Stimulated activated CD8-positive, alpha-beta memory T cell treated with anti-CD3 and anti-CD28 coated beads, Interleukin-2, amount 100 ng/mL, for 48 hours (primary cell): ENCODE data around the gene TMEM242.
A peak's percentile ranks its signal among the peaks of the same experiment; 100 is the strongest.
"Not testable (repeated sequence)": the region's sequence is repeated elsewhere in the genome, so short reads cannot be mapped to it uniquely, and the experiment has no call there.

Experiments
- DNase-seq, 2 donors: peaks; one replicate each; pipeline ENCODE4 v3.0.0-alpha.2; 2020; ENCODE audit warnings: low read depth in 2 of 2

Gene TMEM242

GRCh38 chr6:157323255-157323965 lies at the start of gene TMEM242:
Gene TMEM242, minus strand, starts transcription at chr6:157323519. Its CDS starts 20 bp downstream, at chr6:157323499.
- peak; percentile 79 to 91 for DNase-seq

DNA sequence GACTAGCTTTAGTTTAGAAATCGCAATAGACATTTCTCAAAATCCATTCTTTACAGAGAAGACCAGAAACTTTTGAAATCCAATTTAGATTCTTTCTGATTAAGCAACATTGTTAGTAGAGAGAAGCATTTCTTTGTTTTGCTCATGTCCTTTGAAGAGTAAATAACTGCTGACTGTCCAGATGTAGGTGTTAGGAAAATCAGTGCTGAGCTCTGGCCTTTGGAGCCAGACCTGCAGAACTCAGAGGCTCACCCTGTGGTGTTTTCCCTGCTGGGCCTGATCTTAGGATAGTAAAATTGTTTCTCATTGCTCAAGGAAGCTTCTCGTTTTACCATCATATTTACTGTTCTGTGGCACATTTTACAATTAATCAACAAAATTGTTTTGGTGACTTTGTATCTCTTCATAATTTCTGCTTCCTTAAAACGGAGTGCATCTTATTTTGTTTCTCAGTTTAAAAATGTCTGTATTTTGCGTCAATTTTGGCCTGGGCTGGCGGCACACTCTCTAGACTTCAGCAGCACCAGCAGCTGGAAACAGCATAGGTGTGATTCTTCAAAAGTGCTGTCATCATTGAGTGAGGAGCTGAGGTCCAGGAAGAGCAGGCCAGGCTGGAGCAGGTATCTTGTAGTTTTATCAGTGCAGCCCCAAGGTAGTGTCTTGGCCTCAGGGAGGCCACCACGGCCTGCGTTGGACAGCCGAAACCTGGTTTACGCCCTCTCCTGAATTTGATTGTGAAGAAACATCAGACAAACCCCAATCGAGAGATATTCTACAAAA lies 49.4 kb upstream of the TMEM242 start:
- no peak for DNase-seq

GRCh38 chr6:157370755-157371154 lies 47.4 kb upstream of the TMEM242 start:
- no peak for DNase-seq

DNA sequence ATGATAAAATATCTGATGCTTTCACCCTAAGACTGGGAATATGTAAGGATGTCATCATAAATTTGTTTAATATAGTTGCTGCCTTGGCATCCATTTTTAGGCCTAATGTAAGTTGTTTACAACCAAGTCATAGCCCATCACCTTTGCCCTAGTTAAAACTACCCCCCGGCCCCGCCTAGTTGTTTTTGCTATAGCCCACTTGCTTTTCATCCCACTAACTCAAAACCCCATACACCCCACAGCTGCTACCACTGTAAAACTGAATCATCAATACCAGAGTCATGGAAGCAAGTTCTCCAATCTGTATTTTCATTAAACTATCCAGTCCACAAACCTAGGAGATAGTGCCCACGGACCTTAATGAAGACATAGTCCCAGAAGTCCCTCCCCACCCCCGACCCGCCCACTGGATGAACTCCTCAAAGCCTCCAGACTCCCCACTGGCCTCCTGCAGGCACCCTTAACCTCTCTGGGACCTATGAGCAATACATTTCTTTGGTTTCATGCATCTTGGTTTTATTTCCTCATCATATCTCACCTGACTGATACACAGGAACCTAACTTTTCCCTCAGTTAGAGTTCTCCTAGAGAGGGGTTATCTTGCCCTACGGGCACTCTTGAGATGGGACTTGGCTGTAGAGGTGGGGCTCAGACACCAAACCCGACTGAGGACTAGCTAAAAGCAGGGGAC lies 45.2 kb upstream of the TMEM242 start:
- DNase-seq, result no peak

DNA sequence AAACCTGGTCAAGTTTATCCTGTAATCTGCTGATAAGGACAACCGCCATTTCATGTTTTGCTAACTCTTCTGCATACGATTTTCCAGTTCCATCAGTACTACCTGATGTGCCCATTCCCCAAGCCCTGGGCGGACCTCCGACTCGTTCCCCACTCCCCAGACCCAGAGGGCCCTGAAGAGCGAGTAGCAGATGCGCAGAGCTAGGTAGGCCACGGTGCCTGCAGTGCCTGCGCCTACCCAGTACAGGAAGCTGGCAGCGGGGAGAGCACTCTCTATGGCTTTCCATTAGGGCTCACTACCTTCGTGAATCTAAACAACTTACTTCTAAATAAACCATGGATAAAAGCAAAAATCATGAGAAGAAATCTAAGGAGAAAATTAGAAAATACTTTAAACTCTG lies 43.3 kb upstream of the TMEM242 start:
- no peak for DNase-seq

DNA sequence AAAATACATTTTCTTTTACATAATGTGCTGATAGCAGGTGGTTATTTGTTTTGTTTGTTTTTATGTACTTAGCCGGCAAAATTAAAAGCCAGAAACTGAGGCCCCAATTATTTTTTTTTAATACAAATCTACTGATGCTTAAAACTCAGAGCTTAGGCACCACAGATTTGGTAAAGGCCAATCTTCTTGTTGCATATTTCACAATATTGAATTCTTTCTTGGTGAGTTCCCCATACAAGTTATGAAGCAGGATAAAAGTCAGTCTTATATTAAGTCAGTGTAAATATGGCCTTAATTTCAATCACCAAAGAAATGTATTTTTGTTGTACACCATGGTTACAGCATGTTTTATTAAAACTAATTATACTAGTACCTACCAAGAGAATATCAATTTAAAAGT lies 41.4 kb upstream of the TMEM242 start:
- DNase-seq, result no peak

GRCh38 chr6:157361886-157362285 lies 38.6 kb upstream of the TMEM242 start:
- DNase-seq, result no peak

DNA sequence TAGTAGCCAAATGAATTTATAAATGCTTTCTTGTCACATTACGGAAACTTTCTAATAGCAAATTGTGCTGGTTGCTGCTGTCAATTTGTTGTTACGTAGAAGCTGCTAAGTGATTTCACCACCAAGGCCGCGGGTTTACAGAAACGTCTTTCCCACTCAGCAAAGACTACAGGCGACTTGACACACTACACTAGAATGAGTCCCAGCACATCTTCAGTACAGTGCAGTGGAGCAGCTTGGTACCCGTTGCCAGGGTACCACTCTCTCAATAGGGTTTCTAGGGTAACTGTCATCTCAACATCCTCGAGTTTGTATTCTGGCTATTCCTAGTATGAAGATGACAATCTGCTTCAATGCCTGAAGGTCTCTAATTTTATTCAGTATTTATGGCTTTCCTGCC lies 35.0 kb upstream of the TMEM242 start:
- no peak for DNase-seq

DNA sequence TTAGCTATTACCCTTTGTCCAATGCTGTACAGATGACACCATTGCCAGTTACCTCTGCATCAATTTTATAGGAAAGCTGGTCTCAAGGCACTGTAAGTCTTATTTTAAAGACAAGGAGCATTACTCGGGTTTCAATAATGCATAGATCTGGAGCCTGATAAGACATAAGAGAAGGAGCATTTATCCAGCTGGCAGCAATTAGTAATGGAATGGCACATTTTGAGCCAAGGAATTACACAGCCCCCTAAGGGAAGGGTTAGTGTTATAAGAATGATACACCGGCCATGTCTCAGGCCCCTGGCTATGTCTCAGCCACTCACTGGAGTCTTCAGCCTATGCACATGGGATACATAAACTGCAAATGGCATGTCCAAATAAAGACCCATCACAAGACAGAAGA lies 23.1 kb upstream of the TMEM242 start:
- DNase-seq, result no peak

- DNase-seq, result no peak
Observed at GRCh38 chr6:157343732-157344131, 20.4 kb upstream of the TMEM242 start.

DNA sequence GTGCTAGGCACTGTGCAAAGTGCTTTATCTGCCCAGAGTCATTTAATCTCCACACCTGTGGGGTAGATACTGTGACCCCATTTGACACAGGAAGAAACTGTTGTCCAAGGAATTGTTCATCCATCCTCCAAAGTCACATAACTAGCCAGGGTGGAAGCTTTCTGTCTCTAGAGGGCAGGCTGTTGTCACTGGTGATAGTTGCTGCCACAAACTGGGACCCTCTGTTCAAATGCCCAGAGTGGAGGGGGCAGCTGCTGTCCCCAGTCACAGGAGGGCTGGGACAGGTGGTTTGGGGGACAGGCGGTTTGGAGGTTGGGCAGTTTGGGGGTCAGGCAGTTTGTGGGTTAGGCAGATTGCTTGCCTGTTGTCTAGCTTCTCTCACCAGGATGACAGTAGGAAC lies 16.1 kb upstream of the TMEM242 start:
- no peak for DNase-seq

- no peak for DNase-seq
Observed at GRCh38 chr6:157337751-157338150, 14.4 kb upstream of the TMEM242 start.

- not testable (repeated sequence) for DNase-seq
Observed at GRCh38 chr6:157337276-157337675, 14.0 kb upstream of the TMEM242 start.

DNA sequence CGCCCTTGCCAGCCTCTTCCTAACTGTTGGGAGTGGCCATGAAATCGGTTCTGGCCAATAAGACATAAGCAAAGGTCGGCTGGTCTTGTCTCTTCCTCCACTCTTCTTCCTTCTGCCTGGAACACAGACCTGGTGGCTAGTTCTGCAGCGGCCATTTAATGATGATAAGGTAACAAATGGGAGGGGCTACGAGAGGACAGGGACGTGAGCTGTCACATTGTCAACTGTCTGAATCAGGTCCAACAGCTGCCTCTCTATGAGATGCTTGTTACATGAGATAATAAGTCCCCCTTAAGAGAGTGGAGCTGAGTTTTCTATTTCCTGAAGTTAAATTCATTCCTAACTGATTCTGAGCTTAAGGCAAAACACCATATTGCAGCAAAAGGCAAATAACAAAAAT lies 12.5 kb upstream of the TMEM242 start:
- DNase-seq, result no peak

DNA sequence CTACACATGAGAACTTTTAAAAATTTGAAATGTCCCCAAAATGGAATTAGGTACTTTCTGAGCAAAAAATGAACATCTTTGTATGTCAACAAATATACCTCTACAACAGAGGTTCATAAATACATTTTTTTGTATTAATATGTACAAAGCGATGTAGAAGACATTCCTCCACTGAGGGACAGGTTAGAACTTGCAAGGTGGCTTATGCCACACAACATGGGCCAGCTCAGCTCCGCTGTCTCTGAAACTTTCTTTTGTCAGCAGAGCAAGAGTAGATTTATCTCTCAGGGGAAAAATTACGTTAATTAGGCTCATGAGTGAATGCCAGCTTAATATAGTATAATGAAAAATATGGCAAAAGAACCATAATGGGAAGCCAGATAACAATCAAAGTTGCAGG lies 10.6 kb upstream of the TMEM242 start:
- DNase-seq, result no peak

DNA sequence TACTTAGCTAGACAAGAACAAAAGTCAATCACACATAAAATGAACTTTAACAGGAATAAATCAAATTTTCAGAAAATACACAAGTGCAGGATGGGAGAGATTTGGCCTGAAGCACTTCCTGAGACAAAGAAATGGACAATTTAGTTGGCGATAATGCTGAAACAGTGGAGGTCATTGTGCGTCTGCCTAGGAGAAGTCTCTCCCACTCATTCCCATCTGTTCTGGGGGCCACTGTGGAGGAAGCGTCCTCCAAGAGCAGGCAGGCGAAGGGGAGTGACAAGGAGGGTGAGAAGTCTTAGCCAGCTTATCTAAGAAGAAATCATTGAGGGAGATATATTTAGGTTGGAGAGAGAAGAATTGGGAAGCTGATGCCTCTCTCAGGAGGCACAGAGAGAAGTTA lies 10.2 kb upstream of the TMEM242 start:
- no peak for DNase-seq

DNA sequence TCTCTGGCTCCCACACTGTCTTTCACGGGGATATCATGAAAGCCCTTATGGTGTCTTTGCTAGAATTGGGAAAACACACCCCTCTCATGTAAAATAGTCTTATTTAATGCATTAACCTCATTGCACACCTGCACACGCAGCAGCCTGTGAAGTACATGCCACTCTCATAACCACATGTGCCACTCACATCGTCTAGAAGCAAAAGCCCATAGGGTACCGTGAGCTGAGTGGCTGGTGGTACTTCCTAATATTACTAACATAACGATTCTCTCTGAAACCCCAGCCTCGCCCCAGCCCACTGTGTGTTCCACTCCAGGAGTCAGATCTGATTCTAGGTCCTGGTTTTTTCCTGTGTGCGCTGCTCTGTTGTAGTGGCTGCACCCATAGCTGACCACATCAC lies 9.5 kb upstream of the TMEM242 start:
- DNase-seq, result no peak

DNA sequence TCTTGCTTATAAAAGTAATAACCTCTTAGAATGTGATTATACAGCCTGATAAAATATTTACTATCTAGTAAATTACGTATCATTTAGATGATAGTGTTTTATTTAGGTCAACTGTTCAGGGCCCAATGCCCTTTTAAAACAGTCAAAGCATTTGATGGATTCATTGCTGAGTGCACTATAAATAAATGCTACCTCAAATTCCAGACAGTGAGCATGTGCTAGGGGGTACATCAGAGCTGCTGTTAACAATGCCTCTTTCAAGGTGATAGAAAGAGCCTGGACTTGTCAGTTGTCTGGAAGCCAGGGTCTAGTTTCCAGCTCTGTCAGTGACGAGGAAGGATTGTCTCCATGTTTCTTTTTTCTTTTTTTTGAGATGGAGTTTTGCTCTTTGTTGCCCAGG lies 7.5 kb upstream of the TMEM242 start:
- DNase-seq, result no peak

GRCh38 chr6:157329829-157330228 lies 6.5 kb upstream of the TMEM242 start:
- no peak for DNase-seq

DNA sequence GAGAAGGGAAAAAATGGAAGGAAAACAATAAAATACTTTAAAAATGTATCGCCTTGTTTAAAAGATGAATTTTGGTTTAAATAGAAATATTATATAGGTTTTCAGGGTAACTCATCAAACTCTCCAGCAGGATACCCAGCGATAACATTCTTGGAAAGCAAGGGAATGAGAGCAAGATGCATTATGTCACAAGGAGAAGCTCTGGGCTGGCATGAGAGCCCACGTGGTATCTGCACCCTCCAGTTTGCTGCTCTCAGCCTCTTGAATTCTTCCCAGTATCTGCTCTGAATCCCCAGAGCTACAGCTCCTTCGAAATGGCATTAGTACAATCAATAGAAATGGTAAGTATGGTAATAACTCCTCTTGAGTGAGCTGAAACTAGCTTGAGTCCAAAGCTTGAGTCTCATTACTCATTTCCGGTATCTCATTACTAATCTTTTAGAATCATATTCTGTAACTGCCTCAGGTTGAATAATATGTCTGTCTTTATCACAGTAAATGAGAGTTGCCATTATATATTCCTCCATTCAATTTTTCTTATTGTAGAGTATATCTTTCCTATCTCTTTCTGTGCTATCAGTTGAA lies 4.9 kb upstream of the TMEM242 start:
- no peak for DNase-seq

- no peak for DNase-seq
Observed at GRCh38 chr6:157326979-157327378, 3.7 kb upstream of the TMEM242 start.

GRCh38 chr6:157325069-157325805 lies 1.9 kb upstream of the TMEM242 start:
- no peak for DNase-seq
